Loucy (cell line): Measurements from ENCODE around the gene ENTPD3.

Experiments used
- EZH2phosphoT487 ChIP-seq: fragments of 200-600 bp; IDR thresholded peaks from 2 replicates; pipeline ENCODE4 v1.6.1; 2018; ENCODE audit warnings: antibody characterized with exemption, mild to moderate bottlenecking, moderate library complexity, borderline replicate concordance
- TF ChIP-seq, protein P1 (sequence below): fragments of 200-600 bp; sonication (generic); conservative IDR thresholded peaks from 2 replicates; pipeline ENCODE4 v1.5.1; 2014; ENCODE audit warnings: mild to moderate bottlenecking, antibody characterized with exemption, low read length

DNA sequence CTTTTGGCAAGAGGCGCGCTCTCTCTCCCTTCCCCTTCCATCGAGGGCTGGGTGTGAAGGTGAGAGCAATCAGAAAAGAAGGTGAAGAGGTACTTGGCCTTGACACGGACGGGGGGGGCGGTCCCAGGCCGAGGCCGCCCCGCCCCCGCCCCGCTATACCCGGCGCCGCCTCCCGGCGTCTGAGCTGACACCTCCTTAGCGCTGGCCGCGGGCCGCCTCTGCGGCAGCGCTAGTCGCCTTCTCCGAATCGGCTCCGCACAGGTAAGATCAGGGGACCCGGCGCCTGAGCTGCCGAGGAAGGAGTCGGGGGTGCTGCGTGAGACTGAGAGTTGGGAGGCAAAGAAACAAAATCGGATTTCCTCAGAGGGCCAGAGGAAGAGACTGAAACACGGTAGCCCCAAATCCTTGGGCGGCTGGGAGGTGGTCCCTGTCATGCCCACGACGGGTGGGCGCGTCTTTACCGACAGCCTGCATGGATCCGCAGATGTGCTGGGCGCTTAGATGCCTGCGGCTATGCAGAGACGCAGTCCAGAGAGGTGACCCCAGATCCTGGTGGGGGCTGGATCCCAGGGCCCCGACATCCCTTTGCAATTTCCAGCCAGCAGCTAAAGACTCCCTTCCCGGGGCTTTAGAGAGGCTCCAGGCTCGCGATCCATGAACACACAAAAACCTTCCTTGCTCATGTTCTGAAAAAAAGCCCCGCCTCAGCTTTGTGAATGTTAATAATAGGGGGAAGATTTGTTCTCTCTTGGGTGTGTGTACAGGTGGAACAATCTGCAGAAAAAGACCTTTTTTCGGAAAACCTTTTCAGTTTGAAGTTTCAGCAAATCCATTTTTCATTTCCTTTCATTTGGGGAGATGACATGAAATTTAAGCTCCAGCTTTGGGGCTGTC, at the start of gene ENTPD3:
- TF ChIP-seq, protein P1, sequence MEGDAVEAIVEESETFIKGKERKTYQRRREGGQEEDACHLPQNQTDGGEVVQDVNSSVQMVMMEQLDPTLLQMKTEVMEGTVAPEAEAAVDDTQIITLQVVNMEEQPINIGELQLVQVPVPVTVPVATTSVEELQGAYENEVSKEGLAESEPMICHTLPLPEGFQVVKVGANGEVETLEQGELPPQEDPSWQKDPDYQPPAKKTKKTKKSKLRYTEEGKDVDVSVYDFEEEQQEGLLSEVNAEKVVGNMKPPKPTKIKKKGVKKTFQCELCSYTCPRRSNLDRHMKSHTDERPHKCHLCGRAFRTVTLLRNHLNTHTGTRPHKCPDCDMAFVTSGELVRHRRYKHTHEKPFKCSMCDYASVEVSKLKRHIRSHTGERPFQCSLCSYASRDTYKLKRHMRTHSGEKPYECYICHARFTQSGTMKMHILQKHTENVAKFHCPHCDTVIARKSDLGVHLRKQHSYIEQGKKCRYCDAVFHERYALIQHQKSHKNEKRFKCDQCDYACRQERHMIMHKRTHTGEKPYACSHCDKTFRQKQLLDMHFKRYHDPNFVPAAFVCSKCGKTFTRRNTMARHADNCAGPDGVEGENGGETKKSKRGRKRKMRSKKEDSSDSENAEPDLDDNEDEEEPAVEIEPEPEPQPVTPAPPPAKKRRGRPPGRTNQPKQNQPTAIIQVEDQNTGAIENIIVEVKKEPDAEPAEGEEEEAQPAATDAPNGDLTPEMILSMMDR = no peak
- no peak for TF ChIP-seq EZH2phosphoT487
